NCI-H446 treated with DMSO at 0.1 percent for 48 hours (cell line): ENCODE results near the gene CUTA.

Source experiments
- DNase-seq: peaks from one replicate; lab custom pipeline; 2025; lab: John Stamatoyannopoulos, UW

The CUTA gene

GRCh38 chr6:33439956-33440648, 22.2 kb upstream of the CUTA start:
- no peak for DNase-seq

- DNase-seq: no peak
Observed at GRCh38 chr6:33438978-33439594, 21.2 kb upstream of the CUTA start.

- no peak for DNase-seq
Observed at GRCh38 chr6:33437666-33438065, 19.8 kb upstream of the CUTA start.

GRCh38 chr6:33434961-33435360, 17.1 kb upstream of the CUTA start:
- no peak for DNase-seq

GRCh38 chr6:33433544-33434191, 15.8 kb upstream of the CUTA start:
- DNase-seq: no peak

- no peak for DNase-seq
Observed at GRCh38 chr6:33433001-33433543, 15.2 kb upstream of the CUTA start.

GRCh38 chr6:33432546-33432945, 14.6 kb upstream of the CUTA start:
- DNase-seq: no peak

GRCh38 chr6:33431880-33432541, 14.1 kb upstream of the CUTA start:
- DNase-seq: no peak

GRCh38 chr6:33430991-33431879, 13.3 kb upstream of the CUTA start:
- DNase-seq: no peak

GRCh38 chr6:33430334-33430733, 12.4 kb upstream of the CUTA start:
- DNase-seq: no peak

- DNase-seq: no peak
Observed at GRCh38 chr6:33429750-33430052, 11.8 kb upstream of the CUTA start.

GRCh38 chr6:33428966-33429749, 11.3 kb upstream of the CUTA start:
- no peak for DNase-seq

- DNase-seq: no peak
Observed at GRCh38 chr6:33428224-33428965, 10.5 kb upstream of the CUTA start.

GRCh38 chr6:33427585-33428223, 9.8 kb upstream of the CUTA start:
- DNase-seq: no peak

GRCh38 chr6:33426590-33427511, 8.9 kb upstream of the CUTA start:
- no peak for DNase-seq

GRCh38 chr6:33425668-33426577, 8.0 kb upstream of the CUTA start:
- DNase-seq: peak; percentile 36

GRCh38 chr6:33424855-33425667, 7.2 kb upstream of the CUTA start:
- DNase-seq: no peak
